ENCODE results near the gene DNAJA4. TPM values are rescaled to one million over a fixed set of nuclear protein-coding genes. Genes with fewer than 3 reads are reported as not detected.

DNAJA4 gene
- total RNA-seq, 4 donors from 2014 or later: 36.9 to 66.8 (median 48.6) TPM

- no peak for DNase-seq (ENCODE audit: low spot score in 2 of 2)
- TF ChIP-seq POLR2A (IDR thresholded peaks at IDR 0.05) (no peak), CTCF (IDR thresholded peaks at IDR 0.05) (no peak)
- intact Hi-C loops (cut with DNase I; ENCODE audit: low total_unique reads): no loop called here
- WGBS, 2 donors: 85 to 86% methylated on average over 6 of the region's 6 CpGs
- no peak overlapping the region for H3K4me3 ChIP-seq (ENCODE audit: low read depth, poor library complexity, severe bottlenecking)
These were observed 11.9 kb downstream of the DNAJA4 start for GRCh38 chr15:78276064-78276943.

- WGBS, 2 donors: 88% methylated on average over 13 of the region's 13 CpGs
- TF ChIP-seq CTCF (IDR thresholded peaks at IDR 0.05) (no peak), POLR2A (IDR thresholded peaks at IDR 0.05) (no peak)
- intact Hi-C loops (cut with DNase I; ENCODE audit: low total_unique reads): no loop called here
- DNase-seq (ENCODE audit: low spot score in 2 of 2): peak in 1 of 2 donors; percentile 32
- no peak overlapping the region for H3K4me3 ChIP-seq (ENCODE audit: low read depth, poor library complexity, severe bottlenecking)
These were observed 16.1 kb downstream of the DNAJA4 start for GRCh38 chr15:78280319-78281072.

GRCh38 chr15:78282324-78282723 lies 18.0 kb downstream of the DNAJA4 start:
- no peak overlapping the region for H3K4me3 ChIP-seq (ENCODE audit: low read depth, poor library complexity, severe bottlenecking)
- TF ChIP-seq POLR2A (IDR thresholded peaks at IDR 0.05): no peak
- TF ChIP-seq CTCF (IDR thresholded peaks at IDR 0.05): no peak
- peak in 1 of 2 donors; percentile 49 for DNase-seq (ENCODE audit: low spot score in 2 of 2)
- intact Hi-C loops (cut with DNase I; ENCODE audit: low total_unique reads): no loop called here
- 71 to 78% methylated on average over 2 of the region's 2 CpGs for WGBS, 2 donors

GRCh38 chr15:78284758-78285157 lies 20.4 kb downstream of the DNAJA4 start:
- intact Hi-C loops (cut with DNase I; ENCODE audit: low total_unique reads): no loop called here
- 80 to 81% methylated on average over 4 of the region's 4 CpGs for WGBS, 2 donors
- no peak overlapping the region for H3K4me3 ChIP-seq (ENCODE audit: low read depth, poor library complexity, severe bottlenecking)
- DNase-seq (ENCODE audit: low spot score in 2 of 2): peak in 1 of 2 donors; percentile 32
- no peak for TF ChIP-seq POLR2A (IDR thresholded peaks at IDR 0.05)
- TF ChIP-seq CTCF (IDR thresholded peaks at IDR 0.05): no peak

GRCh38 chr15:78290222-78290621 lies 25.9 kb downstream of the DNAJA4 start:
- 76 to 79% methylated on average over 3 of the region's 3 CpGs for WGBS, 2 donors
- DNase-seq (ENCODE audit: low spot score in 2 of 2): no peak
- intact Hi-C loops (cut with DNase I; ENCODE audit: low total_unique reads): no loop called here
- no peak overlapping the region for H3K4me3 ChIP-seq (ENCODE audit: low read depth, poor library complexity, severe bottlenecking)
- no peak for TF ChIP-seq CTCF (IDR thresholded peaks at IDR 0.05)
- no peak for TF ChIP-seq POLR2A (IDR thresholded peaks at IDR 0.05)

Data from lower leg skin (tissue), 4 donors.